ENCODE measurements around the gene PRUNE2. TPM values are rescaled to one million over a fixed set of nuclear protein-coding genes. Genes with fewer than 3 reads are reported as not detected.

PRUNE2 gene
- total RNA-seq, 1 donor = 14.7 TPM

DNA sequence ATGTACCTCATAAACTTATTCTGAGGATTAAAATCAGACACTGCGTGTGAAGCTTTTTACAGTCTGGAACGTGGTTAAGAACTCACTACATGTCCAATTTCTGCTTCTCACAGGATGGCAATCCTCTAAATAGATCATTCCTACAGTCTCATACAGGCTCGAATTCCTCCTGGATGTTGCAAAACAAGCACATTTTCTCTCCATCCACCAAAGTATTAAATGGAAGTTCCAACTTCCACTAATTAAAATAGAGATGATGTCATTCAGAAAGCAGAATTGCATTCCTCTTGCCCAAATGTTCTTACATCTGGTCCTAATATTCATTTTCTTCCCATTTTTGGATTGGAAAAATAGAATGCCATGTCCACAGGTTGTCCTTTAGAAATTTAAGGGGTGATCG is 287.2 kb downstream of the PRUNE2 start:
- peak; percentile 81 for DNase-seq (ENCODE audit: low read depth)
- no peak overlapping the region for H3K4me3 ChIP-seq (ENCODE audit: low read depth, low read length)
- TF ChIP-seq, protein P1, sequence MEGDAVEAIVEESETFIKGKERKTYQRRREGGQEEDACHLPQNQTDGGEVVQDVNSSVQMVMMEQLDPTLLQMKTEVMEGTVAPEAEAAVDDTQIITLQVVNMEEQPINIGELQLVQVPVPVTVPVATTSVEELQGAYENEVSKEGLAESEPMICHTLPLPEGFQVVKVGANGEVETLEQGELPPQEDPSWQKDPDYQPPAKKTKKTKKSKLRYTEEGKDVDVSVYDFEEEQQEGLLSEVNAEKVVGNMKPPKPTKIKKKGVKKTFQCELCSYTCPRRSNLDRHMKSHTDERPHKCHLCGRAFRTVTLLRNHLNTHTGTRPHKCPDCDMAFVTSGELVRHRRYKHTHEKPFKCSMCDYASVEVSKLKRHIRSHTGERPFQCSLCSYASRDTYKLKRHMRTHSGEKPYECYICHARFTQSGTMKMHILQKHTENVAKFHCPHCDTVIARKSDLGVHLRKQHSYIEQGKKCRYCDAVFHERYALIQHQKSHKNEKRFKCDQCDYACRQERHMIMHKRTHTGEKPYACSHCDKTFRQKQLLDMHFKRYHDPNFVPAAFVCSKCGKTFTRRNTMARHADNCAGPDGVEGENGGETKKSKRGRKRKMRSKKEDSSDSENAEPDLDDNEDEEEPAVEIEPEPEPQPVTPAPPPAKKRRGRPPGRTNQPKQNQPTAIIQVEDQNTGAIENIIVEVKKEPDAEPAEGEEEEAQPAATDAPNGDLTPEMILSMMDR (IDR thresholded peaks at IDR 0.05; ENCODE audit: insufficient read depth, low read length) = no peak

DNA sequence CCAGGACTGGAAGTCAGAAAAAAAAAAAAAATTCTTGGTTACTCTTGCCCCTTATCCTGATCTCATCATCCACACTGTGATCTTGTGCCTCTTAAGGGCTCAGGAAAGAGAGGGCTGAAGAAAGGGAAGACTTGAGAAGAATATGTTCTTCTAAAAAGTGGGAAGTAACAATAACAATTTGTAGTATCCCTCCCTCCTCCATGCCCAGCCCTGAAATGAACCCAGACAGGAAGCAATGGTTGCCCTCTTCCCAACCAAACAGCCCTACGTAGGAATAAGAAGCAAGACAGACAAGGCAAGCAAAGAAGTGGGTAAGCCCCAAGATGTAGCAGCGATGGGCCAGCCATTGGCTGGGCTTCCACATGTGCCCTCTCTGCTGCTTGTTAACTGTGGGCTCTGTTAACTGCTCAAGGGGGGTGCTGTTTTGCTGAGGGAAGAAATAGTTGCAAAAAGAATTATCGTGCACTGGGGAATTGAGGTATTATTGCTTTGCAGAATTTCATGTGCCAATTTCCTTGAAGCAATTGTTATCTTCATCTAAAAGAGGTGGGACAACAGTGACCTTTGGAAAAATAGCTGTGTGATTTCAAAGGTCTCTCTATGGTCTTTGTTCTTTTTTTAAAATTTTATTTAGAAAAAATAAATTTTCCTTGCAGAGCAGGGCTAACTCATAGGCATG is 288.3 kb downstream of the PRUNE2 start:
- TF ChIP-seq, protein P1 (IDR thresholded peaks at IDR 0.05; ENCODE audit: insufficient read depth, low read length) = no peak
- no peak overlapping the region for H3K4me3 ChIP-seq (ENCODE audit: low read depth, low read length)
- DNase-seq (ENCODE audit: low read depth) = no peak

DNA sequence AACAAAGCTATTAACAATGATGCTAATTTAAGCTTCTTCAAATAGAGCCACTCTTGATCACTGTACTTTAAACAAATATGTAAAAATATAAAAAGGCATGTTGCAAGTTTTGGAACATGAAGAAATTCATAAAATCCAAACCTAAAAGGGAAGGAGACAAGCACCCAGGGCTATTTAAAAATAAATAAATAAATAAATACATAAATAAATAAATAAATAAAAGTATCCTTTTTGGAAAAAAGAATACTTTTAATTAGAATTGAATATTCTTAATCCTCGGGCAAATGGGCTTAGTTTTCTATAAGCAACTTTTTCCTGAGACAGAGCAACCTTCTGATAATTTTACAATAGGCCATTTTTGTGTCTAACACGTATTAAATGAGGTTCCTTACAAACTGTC is 289.1 kb downstream of the PRUNE2 start:
- no peak for DNase-seq (ENCODE audit: low read depth)
- TF ChIP-seq, protein P1 (IDR thresholded peaks at IDR 0.05; ENCODE audit: insufficient read depth, low read length) = no peak
- no peak overlapping the region for H3K4me3 ChIP-seq (ENCODE audit: low read depth, low read length)

DNA sequence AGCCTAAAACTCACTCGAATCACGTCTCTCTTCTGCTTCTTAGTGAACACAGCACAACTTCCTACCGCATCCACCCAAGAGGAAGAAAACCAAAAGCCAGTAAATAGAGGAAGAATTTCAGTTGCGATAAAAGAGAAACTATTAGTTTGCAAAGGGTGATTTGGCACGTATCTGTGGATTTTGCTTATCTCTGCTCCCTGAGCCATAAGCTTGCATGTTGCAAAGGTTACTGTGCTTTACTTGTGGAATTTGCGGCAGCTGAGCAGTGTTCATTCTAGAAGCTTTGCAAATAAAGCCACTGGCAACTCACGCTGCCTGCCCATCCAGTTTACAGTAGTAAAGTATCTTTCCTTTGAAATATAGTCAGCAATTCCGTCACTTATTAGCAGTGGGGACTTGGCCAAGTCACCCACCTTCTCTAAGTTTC is 290.7 kb downstream of the PRUNE2 start:
- TF ChIP-seq, protein P1 (IDR thresholded peaks at IDR 0.05; ENCODE audit: insufficient read depth, low read length) = no peak
- peak; percentile 76 for DNase-seq (ENCODE audit: low read depth)
- no peak overlapping the region for H3K4me3 ChIP-seq (ENCODE audit: low read depth, low read length)

DNA sequence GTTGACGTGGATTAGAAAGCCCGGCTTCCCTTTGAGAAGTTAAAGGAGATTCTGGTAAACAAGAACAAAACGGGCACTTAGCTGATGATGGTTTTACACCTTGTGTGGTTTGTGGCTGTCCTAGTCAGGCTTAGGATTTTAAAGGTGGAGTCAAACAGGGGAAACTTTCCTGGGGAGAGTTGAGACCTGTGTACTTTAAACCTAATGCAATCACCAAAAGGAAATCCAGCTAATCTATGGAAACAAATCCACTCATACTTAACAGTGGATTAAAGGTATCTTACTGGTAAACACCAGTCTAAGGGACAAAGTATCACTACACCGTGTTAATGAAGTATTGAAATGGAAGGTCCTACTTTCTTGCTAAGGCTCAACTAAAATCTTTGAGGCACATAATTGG is 291.9 kb downstream of the PRUNE2 start:
- TF ChIP-seq, protein P1 (IDR thresholded peaks at IDR 0.05; ENCODE audit: insufficient read depth, low read length) = no peak
- no peak for DNase-seq (ENCODE audit: low read depth)
- H3K4me3 ChIP-seq (ENCODE audit: low read depth, low read length) = no peak overlapping the region

DNA sequence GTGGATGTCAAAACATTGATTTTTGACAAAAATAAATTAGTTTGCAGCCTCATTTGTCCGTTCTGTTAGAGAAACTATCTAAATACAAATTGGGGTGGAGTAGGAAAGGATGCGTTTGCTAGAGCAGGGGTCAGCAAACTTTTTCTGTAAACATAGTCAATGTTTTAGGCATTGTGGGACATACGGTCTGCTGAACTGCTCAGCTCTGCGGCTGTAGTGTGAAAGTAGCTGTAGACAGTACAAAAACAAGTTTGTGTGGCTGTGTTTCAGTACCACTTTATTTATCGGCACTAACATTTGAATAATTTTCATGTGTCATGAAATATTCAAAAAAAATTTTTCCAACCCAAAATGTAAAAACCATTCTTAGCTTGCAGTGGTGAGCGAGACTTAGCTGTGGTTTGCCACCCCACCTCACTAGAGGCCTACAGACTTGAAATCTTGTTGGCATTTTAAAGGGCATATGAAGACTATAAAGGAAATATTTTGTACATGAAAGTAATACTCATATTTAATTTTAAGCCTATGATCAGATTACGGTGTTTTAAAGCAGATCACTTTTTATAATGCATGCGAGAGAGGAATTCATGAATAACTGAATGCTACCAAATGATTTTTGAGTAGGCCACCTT is 292.6 kb downstream of the PRUNE2 start:
- TF ChIP-seq, protein P1 (IDR thresholded peaks at IDR 0.05; ENCODE audit: insufficient read depth, low read length) = no peak
- DNase-seq (ENCODE audit: low read depth) = no peak
- no peak overlapping the region for H3K4me3 ChIP-seq (ENCODE audit: low read depth, low read length)

Measured in fibroblast of the aortic adventitia (primary cell).